Lung (tissue), 12 donors: ENCODE results near the gene C11orf16. TPM values are rescaled to one million over a fixed set of nuclear protein-coding genes. Genes with fewer than 3 reads are reported as not detected.

Experiments used
- ATAC-seq: fragments of 200-7000 bp; cut with Tn5 transposase; one replicate; pipeline ENCODE4 v1.9.1; 2020; ENCODE audit warnings: moderate number of reproducible peaks; ENCODE audit not compliant: insufficient read depth, low FRiP score
- DNase-seq, 3 donors: peaks; one replicate each; pipeline ENCODE4 v3.0.0-alpha.2; 2013 to 2017
- H3K27ac ChIP-seq, 2 donors: one replicate each; pipeline ENCODE4 v1.5.1; 2013; ENCODE audit warnings: mild to moderate bottlenecking in 2 of 2, moderate library complexity in 2 of 2, control low read depth in 1 of 2, inconsistent platforms in 1 of 2, low read depth in 1 of 2, low read length in 1 of 2
- H3K27me3 ChIP-seq, 3 donors: one replicate each; pipeline ENCODE4 v1.5.1; 2013; ENCODE audit warnings: low read length in 2 of 3; ENCODE audit not compliant: control insufficient read depth in 3 of 3, insufficient read depth in 3 of 3
- H3K36me3 ChIP-seq, 4 donors: one replicate each; pipeline ENCODE4 v1.5.1; 2013; ENCODE audit warnings: low read length in 4 of 4, mild to moderate bottlenecking in 1 of 4, moderate library complexity in 1 of 4; ENCODE audit not compliant: control insufficient read depth in 4 of 4, insufficient read depth in 4 of 4
- H3K4me1 ChIP-seq, 5 donors: one replicate each; pipeline ENCODE4 v1.5.1; 2013; ENCODE audit warnings: low read length in 5 of 5, mild to moderate bottlenecking in 2 of 5, moderate library complexity in 1 of 5; ENCODE audit not compliant: control insufficient read depth in 5 of 5, insufficient read depth in 5 of 5
- H3K4me3 ChIP-seq: one replicate; pipeline ENCODE4 v1.5.1; 2013; ENCODE audit warnings: mild to moderate bottlenecking, control low read depth, moderate library complexity
- H3K9ac ChIP-seq, 2 donors: one replicate each; pipeline ENCODE4 v1.5.1; 2013; ENCODE audit warnings: low read length in 2 of 2, control low read depth in 1 of 2; ENCODE audit not compliant: insufficient read depth in 1 of 2
- H3K9me3 ChIP-seq, 4 donors: one replicate each; pipeline ENCODE4 v1.5.1; 2013; ENCODE audit warnings: low read length in 3 of 4, mild to moderate bottlenecking in 1 of 4, moderate library complexity in 1 of 4; ENCODE audit not compliant: control insufficient read depth in 4 of 4, insufficient read depth in 3 of 4
- WGBS, 2 donors: extraction: QIAGEN DNeasy Blood & Tissue Kit; methylation state at CpG; one replicate each; pipeline ENCODE4 v1.1.7; 2013; 5-methylcytosine and 5-hydroxymethylcytosine counted together
- polyA plus RNA-seq, 2 donors: library from polyadenylated mRNA; stranded (reverse); fragments of 200-250 nt; gene quantifications; one replicate each; pipeline ENCODE4 v1.2.1, GENCODE V29; 2013
- total RNA-seq, 2 donors: library from RNA; depleted of rRNA in 1 of 2; stranded (reverse); fragments of >200 nt in 1 of 2; gene quantifications; one replicate each; pipeline ENCODE4 v1.2.1, GENCODE V29; 2014 to 2021
- TF ChIP-seq, protein P1 (sequence below): IDR thresholded peaks from 2 replicates; pipeline ENCODE4 v1.5.1; 2012; ENCODE audit warnings: mild to moderate bottlenecking; ENCODE audit errors: control extremely low read depth, extremely low read depth
- donor health status: control.
- donor health status: control.
- donor health status: Bipolar disorder and iron deficiency.
- donor health status: healthy.
- donor health status: DM: yes; HTN: yes; CAD: no.

Gene C11orf16
- total and polyA plus RNA-seq, 4 donors = 1.9 to 14.0 (median 5.8) TPM

DNA sequence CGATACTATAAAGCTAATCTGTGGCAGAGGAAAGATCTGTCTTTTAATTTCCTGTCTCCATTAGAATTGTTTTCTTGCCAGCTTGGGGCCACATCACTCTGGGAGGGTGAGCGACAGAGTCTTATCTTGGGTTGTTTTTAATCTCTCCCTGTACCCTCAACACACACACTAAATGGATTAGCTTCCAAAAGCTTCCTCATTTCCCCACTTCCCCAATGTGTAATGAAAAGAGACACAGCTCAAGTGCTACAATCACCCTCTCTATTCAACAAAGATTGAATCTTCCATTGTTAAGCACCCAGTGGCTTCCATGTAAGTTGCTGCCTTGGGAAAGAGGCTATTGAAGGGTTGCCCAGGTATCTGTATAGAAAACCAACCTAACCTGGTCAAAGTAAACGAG is 16.1 kb upstream of the C11orf16 start:
- TF ChIP-seq, protein P1, sequence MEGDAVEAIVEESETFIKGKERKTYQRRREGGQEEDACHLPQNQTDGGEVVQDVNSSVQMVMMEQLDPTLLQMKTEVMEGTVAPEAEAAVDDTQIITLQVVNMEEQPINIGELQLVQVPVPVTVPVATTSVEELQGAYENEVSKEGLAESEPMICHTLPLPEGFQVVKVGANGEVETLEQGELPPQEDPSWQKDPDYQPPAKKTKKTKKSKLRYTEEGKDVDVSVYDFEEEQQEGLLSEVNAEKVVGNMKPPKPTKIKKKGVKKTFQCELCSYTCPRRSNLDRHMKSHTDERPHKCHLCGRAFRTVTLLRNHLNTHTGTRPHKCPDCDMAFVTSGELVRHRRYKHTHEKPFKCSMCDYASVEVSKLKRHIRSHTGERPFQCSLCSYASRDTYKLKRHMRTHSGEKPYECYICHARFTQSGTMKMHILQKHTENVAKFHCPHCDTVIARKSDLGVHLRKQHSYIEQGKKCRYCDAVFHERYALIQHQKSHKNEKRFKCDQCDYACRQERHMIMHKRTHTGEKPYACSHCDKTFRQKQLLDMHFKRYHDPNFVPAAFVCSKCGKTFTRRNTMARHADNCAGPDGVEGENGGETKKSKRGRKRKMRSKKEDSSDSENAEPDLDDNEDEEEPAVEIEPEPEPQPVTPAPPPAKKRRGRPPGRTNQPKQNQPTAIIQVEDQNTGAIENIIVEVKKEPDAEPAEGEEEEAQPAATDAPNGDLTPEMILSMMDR = no peak
- WGBS, 2 donors = 27 to 55% methylated on average over 3 of the region's 3 CpGs

DNA sequence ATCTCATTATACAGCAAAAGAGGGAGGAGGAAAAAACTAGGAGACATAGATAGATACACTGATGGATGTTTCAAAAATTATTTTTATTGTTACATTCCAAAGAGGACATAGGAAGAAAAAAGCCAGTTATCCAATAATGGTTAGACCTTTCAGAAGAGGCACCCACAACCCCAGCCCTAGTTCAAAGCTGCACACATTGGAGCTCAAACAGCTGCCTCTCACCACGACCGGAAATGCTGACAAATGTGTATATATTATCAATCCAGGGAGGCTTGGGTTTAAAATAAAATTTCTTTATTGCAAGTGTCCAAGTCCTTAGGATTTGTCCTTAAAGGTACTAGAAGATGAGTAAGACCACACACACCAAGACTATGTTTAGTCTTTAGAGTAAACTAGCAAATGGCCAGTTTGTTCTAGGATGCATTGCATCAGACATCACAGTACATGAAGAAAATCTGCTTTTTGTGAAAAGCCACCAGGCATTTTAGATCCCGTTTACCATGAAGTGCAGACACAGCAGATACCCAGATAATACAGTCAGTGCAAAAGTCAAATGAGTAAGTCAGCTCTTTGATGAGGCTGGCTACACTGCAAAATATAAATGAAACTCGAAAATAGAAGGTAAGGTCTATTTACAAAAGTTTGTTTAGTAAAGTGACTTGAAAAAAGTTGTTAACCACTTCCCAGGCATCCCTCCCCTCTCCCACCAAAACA is 14.6 kb upstream of the C11orf16 start:
- WGBS, 2 donors = 87 to 89% methylated on average over 4 of the region's 4 CpGs
- no peaks in the 10 kb centered on the region for H3K4me1 ChIP-seq
- no peak overlapping the region for H3K27ac ChIP-seq
- no peaks in the 10 kb centered on the region for H3K9me3 ChIP-seq
- no peak overlapping the region for H3K4me3 ChIP-seq
- H3K27me3 ChIP-seq = no peaks in the 10 kb centered on the region
- TF ChIP-seq, protein P1 = no peak
- DNase-seq = no peak
- no peak overlapping the region for H3K9ac ChIP-seq
- H3K36me3 ChIP-seq = peaks cover 6 to 19% (median 15%) of the 10 kb centered on the region in 4 donors
- no peak for ATAC-seq

More for the DNA sequence above, 16.1 kb upstream of the C11orf16 start:
- H3K4me1 ChIP-seq = no peaks in the 10 kb centered on the region
- no peaks in the 10 kb centered on the region for H3K9me3 ChIP-seq
- ATAC-seq = no peak
- H3K27me3 ChIP-seq = no peaks in the 10 kb centered on the region
- DNase-seq = no peak
- H3K4me3 ChIP-seq = no peak overlapping the region
- no peak overlapping the region for H3K27ac ChIP-seq
- no peak overlapping the region for H3K9ac ChIP-seq
- H3K36me3 ChIP-seq = peaks cover 15 to 30% (median 20%) of the 10 kb centered on the region in 4 donors

DNA sequence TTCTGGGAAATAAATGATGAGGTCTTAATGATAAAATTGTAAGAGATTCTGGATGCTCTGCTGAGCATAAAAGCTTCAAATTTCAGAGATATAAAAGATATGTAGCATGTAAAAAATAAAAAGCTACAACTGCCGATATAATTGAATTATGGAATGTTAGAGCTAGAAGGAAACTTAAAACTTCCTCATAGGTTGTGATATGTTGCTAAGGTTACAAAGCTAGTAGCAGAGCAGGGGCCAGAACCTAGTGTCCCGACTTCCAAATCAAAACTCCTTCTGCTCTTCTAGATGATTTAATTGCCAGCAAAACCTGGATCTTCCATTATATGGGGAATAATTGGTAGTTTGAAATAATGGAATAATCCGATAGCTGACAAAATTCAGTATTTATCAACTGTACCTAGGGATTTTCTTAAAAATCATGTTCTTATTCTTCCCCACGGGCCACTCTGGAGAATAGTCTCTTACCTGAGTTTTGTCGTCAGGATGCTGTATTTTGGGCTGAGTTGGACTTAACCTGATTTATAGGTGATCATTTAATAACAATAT is 9.8 kb upstream of the C11orf16 start, which contains the start of gene ASCL3:
ASCL3 (minus strand) TSS at position 499 of the 549 bp plus-strand sequence. CDS start 4,855 bp downstream, outside the sequence.
- H3K27me3 ChIP-seq = no peaks in the 10 kb centered on the region
- peaks cover 0 to 5% (median 3%) of the 10 kb centered on the region in 4 donors for H3K36me3 ChIP-seq
- 82 to 85% methylated on average over 5 of the region's 5 CpGs for WGBS, 2 donors
- H3K4me1 ChIP-seq = peaks cover 0 to 6% (median 0%) of the 10 kb centered on the region in 5 donors
- no peak within 1 kb of the TSS for H3K27ac ChIP-seq
- H3K4me3 ChIP-seq = no peak within 1 kb of the TSS
- no peak for ATAC-seq
- DNase-seq = no peak
- no peak within 1 kb of the TSS for H3K9ac ChIP-seq
- TF ChIP-seq, protein P1 = no peak
- H3K9me3 ChIP-seq = no peaks in the 10 kb centered on the region
